GM18907 (cell line): ENCODE results near the gene KCNQ1.

ENCODE experiments used
- ATAC-seq: cut with Tn5 transposase; IDR thresholded peaks from one replicate; pipeline ENCODE4 v1.9.1; 2021; ENCODE audit warnings: mild to moderate bottlenecking, moderate library complexity; ENCODE audit not compliant: unreplicated experiment

KCNQ1 gene

GRCh38 chr11:2643746-2644145, 198.9 kb downstream of the KCNQ1 start:
- ATAC-seq: no peak

- no peak for ATAC-seq
Observed at GRCh38 chr11:2644844-2645778, 200.3 kb downstream of the KCNQ1 start.

GRCh38 chr11:2645779-2646118, 200.9 kb downstream of the KCNQ1 start:
- ATAC-seq: no peak

- no peak for ATAC-seq
Observed at GRCh38 chr11:2647167-2647566, 202.4 kb downstream of the KCNQ1 start.

- ATAC-seq: no peak
Observed at GRCh38 chr11:2647953-2648352, 203.1 kb downstream of the KCNQ1 start.

- ATAC-seq: no peak
Observed at GRCh38 chr11:2649400-2649799, 204.6 kb downstream of the KCNQ1 start.

GRCh38 chr11:2649848-2650247, 205.0 kb downstream of the KCNQ1 start:
- ATAC-seq: no peak

GRCh38 chr11:2650343-2650867, 205.6 kb downstream of the KCNQ1 start:
- ATAC-seq: no peak

GRCh38 chr11:2651054-2651617, 206.3 kb downstream of the KCNQ1 start:
- ATAC-seq: no peak

GRCh38 chr11:2651826-2652271, 207.0 kb downstream of the KCNQ1 start:
- no peak for ATAC-seq

GRCh38 chr11:2652333-2653197, 207.8 kb downstream of the KCNQ1 start:
- ATAC-seq: no peak

GRCh38 chr11:2653198-2653551, 208.4 kb downstream of the KCNQ1 start:
- ATAC-seq: no peak

GRCh38 chr11:2653930-2654739, 209.3 kb downstream of the KCNQ1 start:
- ATAC-seq: no peak

GRCh38 chr11:2655016-2655719, 210.4 kb downstream of the KCNQ1 start:
- no peak for ATAC-seq

- no peak for ATAC-seq
Observed at GRCh38 chr11:2655834-2656622, 211.2 kb downstream of the KCNQ1 start.

- ATAC-seq: no peak
Observed at GRCh38 chr11:2656859-2657258, 212.1 kb downstream of the KCNQ1 start.

GRCh38 chr11:2657697-2658284, 213.0 kb downstream of the KCNQ1 start:
- ATAC-seq: no peak

GRCh38 chr11:2660357-2660939, 215.6 kb downstream of the KCNQ1 start:
- ATAC-seq: no peak
